MM.1S (cell line): ENCODE results near the gene RECQL5.

Source experiments
- CTCF ChIP-seq: fragments of 300-600 bp; sonication (generic); IDR thresholded peaks from 2 replicates; pipeline ENCODE4 v1.5.1; 2016; ENCODE audit warnings: antibody characterized with exemption, low read length, mixed read lengths
- EZH2phosphoT487 ChIP-seq: fragments of 300-600 bp; sonication (generic); IDR thresholded peaks from 2 replicates; pipeline ENCODE4 v1.6.1; 2018; ENCODE audit warnings: antibody characterized with exemption, low read length

- no peak for TF ChIP-seq CTCF
- TF ChIP-seq EZH2phosphoT487, result no peak
These were observed 21.4 kb upstream of the RECQL5 start for GRCh38 chr17:75688209-75688825.
